A549 (cell line): Measurements from ENCODE around the gene MYO1E.

Experiments used
- CEBPB ChIP-seq, 2 experiments: fragments of >200 bp in 1 of 2; sonication (Bioruptor Twin) in 1 of 2; formaldehyde crosslinking in 1 of 2; IDR thresholded peaks; 2 replicates each; pipeline ENCODE4 v1.6.1; 2012 to 2016
- CHD4 ChIP-seq: fragments of 200-600 bp; sonication (generic); IDR thresholded peaks from 2 replicates; pipeline ENCODE4 v1.6.1; 2016; ENCODE audit warnings: antibody characterized with exemption, mild to moderate bottlenecking, borderline replicate concordance
- POLR2A ChIP-seq: IDR thresholded peaks from 2 replicates; pipeline ENCODE4 v1.6.1; 2012; ENCODE audit warnings: mild to moderate bottlenecking, low read length
- RCOR1 ChIP-seq: fragments of 150-350 bp; IDR thresholded peaks from 2 replicates; pipeline ENCODE4 v1.6.1; 2014; ENCODE audit warnings: antibody characterized with exemption, low read length, low read depth
- SMC3 ChIP-seq: fragments of >200 bp; sonication (Bioruptor Twin); formaldehyde crosslinking; IDR thresholded peaks from 3 replicates; pipeline ENCODE4 v1.6.1; 2018; ENCODE audit warnings: inconsistent platforms
- TF ChIP-seq, protein P1 (sequence below): fragments of >200 bp; sonication (Bioruptor Twin); formaldehyde crosslinking; IDR thresholded peaks from 3 replicates; pipeline ENCODE4 v1.5.1; 2016

- TF ChIP-seq, protein P1, sequence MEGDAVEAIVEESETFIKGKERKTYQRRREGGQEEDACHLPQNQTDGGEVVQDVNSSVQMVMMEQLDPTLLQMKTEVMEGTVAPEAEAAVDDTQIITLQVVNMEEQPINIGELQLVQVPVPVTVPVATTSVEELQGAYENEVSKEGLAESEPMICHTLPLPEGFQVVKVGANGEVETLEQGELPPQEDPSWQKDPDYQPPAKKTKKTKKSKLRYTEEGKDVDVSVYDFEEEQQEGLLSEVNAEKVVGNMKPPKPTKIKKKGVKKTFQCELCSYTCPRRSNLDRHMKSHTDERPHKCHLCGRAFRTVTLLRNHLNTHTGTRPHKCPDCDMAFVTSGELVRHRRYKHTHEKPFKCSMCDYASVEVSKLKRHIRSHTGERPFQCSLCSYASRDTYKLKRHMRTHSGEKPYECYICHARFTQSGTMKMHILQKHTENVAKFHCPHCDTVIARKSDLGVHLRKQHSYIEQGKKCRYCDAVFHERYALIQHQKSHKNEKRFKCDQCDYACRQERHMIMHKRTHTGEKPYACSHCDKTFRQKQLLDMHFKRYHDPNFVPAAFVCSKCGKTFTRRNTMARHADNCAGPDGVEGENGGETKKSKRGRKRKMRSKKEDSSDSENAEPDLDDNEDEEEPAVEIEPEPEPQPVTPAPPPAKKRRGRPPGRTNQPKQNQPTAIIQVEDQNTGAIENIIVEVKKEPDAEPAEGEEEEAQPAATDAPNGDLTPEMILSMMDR: no peak
- TF ChIP-seq CHD4 (no peak), POLR2A (no peak), SMC3 (no peak), CEBPB (IDR thresholded peaks at IDR 0.05) (no peak), RCOR1 (no peak)
These were observed 81.5 kb downstream of the MYO1E start for GRCh38 chr15:59291213-59291549.
